Measurements from ENCODE around the gene PNPLA2. TPM values are rescaled to one million over a fixed set of nuclear protein-coding genes. Genes with fewer than 3 reads are reported as not detected.

PNPLA2 gene
- total RNA-seq, 2 experiments from 2014 or later, result 19.8 to 41.2 TPM

DNA sequence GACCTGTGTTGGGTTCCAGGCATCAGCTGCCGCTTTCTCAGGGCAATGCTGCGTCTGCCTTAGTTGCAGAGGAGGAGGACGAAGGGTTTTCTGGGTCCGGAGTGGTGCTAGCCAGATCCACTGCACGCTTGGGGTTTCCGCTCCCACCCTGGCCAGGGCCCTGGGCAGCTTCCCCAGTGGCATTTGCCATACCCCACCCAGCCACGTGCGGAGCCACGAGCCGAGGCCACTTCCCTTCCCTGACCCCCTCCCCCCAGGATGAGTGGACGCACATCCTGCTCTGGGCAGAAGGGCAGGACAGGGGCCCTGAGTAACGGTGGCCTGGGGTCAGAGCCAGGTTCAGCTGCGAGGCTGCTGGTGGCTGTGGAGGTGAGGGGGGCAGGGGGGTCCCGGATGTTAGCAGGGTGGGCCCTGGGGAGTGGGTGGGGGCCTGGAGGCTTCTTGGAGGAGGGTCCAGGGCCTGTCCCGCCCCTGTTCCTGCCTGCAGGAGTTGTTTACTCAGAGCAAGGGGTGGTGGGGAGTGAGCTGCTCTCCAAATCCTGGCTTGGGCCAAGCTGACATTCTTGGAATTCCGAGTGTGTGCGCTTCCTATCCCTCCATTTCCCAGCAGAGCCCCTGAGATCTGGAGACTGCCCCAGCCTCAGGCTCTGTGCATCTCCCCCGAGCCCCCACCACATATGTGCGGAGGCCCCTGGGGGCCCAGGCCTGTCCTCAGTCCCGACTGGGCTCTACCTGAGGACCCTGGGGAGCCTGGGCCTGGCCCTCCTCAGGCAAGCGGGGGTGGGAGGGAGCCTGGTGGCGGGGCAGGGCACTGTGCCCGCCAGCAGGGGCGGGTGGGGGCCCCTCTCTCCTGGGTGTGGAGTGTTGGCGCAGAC lies 25.3 kb downstream of the PNPLA2 start:
- no peak for DNase-seq (ENCODE audit: low spot score)
- H3K9me3 ChIP-seq (ENCODE audit: low read length), result no peaks in the 10 kb centered on the region
- POLR2A ChIA-PET, result interaction anchor here (0.9 to 1.3 kb wide), 3 partner anchors 14 to 35 kb away, joined by 3 to 4 read pairs (median 4); partner anchors contain the start of gene PNPLA2
- peaks cover 18% of the 10 kb centered on the region for H3K79me2 ChIP-seq (ENCODE audit: insufficient read depth, low read depth, low read length)
- H3K4me2 ChIP-seq (ENCODE audit: low read length), result peak overlapping the region; percentile 83
- no peak overlapping the region for H2AFZ ChIP-seq (ENCODE audit: low read length)
- peaks cover 10% of the 10 kb centered on the region; the same call in 1 of the 2 replicates for H4K20me1 ChIP-seq (ENCODE audit: insufficient read depth, low read length)
- peaks cover 17% of the 10 kb centered on the region for H3K36me3 ChIP-seq (ENCODE audit: insufficient read depth, low read length)
- intact Hi-C loops (cut with micrococcal nuclease; ENCODE audit: unreplicated experiment), result loop anchor here (2.0 kb wide), 1 partner anchor 35 kb away; the partner anchor contains the start of gene RPLP2
- no peaks in the 10 kb centered on the region for H3K9me2 ChIP-seq (ENCODE audit: insufficient read depth, low read length)
- H3K4me1 ChIP-seq (ENCODE audit: insufficient read depth, low read length, poor library complexity, severe bottlenecking), result peaks cover 36% of the 10 kb centered on the region
- CTCF ChIA-PET (ENCODE audit: unreplicated experiment), result no interaction called here
- no TSS peak for BruUV-seq (replicated peaks)
- TF ChIP-seq, protein P1, sequence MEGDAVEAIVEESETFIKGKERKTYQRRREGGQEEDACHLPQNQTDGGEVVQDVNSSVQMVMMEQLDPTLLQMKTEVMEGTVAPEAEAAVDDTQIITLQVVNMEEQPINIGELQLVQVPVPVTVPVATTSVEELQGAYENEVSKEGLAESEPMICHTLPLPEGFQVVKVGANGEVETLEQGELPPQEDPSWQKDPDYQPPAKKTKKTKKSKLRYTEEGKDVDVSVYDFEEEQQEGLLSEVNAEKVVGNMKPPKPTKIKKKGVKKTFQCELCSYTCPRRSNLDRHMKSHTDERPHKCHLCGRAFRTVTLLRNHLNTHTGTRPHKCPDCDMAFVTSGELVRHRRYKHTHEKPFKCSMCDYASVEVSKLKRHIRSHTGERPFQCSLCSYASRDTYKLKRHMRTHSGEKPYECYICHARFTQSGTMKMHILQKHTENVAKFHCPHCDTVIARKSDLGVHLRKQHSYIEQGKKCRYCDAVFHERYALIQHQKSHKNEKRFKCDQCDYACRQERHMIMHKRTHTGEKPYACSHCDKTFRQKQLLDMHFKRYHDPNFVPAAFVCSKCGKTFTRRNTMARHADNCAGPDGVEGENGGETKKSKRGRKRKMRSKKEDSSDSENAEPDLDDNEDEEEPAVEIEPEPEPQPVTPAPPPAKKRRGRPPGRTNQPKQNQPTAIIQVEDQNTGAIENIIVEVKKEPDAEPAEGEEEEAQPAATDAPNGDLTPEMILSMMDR (conservative IDR thresholded peaks at IDR 0.05; ENCODE audit: low read length), result no peak
- TF ChIP-seq EZH2phosphoT487 (IDR thresholded peaks at IDR 0.05; ENCODE audit: borderline replicate concordance, low read depth, low read length), result no peak
- H3K27ac ChIP-seq (ENCODE audit: low read depth, low read length, poor library complexity, severe bottlenecking), result no peak overlapping the region
- H3K4me3 ChIP-seq (ENCODE audit: low read depth, low read length, poor library complexity, severe bottlenecking), result peak overlapping the region; percentile 89

DNA sequence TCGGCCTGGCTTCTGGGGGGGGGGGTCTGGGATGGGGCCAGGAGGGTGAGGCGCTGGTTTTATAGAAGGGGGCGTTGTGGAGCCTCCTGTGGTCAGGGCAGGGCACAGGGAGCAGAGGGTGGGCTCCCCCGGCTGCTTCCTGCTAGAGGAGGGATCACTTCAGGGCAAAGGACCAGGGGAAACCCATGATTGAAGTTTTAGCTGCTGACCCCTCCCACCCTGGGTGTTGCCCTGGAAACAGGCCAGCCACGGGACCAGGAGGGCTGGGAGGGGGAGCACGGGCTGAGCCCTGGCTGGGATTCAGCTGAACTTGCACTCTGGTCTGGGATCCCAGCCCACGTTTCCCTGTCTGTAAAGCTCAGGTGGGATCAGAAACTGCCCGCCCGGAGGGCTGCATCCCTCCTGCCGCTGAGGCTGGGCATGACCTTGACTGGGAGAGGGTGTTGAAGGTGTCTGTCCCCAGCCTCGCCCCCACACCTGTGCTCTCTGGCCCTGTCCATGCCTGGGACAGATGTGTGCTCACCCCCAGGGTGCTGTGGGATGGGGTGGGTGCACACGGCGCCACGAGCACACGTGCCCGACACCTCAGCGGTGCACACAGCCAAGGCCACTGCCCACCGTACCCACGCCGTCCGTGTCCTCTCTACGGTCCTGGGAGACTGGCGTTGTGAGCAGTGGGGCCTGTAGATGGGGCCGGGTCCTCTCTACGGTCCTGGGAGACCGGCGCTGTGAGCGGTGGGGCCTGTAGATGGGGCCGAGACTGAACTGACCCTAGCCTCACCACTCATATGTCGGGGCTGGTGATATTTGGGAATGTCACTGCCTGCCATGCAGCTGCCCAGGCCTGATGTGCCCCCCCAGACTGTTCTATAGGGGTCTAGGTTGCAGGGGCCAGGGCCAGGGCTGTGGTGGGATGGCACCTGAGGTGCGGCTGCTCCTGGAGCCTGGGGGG lies 26.3 kb downstream of the PNPLA2 start:
- H3K27ac ChIP-seq (ENCODE audit: low read depth, low read length, poor library complexity, severe bottlenecking), result no peak overlapping the region
- DNase-seq (ENCODE audit: low spot score), result peak; percentile 32

More for the DNA sequence above, 26.3 kb downstream of the PNPLA2 start:
- H3K4me1 ChIP-seq (ENCODE audit: insufficient read depth, low read length, poor library complexity, severe bottlenecking), result peaks cover 40% of the 10 kb centered on the region
- no TSS peak for BruUV-seq (replicated peaks)
- POLR2A ChIA-PET, result interaction anchor here (0.8 kb wide), 1 partner anchor 23 kb away, joined by 3 read pairs; no protein-coding TSS in a partner anchor
- no peak overlapping the region; the same call in 1 of the 2 replicates for H3K4me2 ChIP-seq (ENCODE audit: low read length)
- CTCF ChIA-PET (ENCODE audit: unreplicated experiment), result interaction anchor here (0.6 to 0.7 kb wide), 2 partner anchors 11 to 420 kb away, joined by 3 read pairs; no protein-coding TSS in a partner anchor
- H4K20me1 ChIP-seq (ENCODE audit: insufficient read depth, low read length), result peaks cover 10% of the 10 kb centered on the region; the same call in 1 of the 2 replicates
- H2AFZ ChIP-seq (ENCODE audit: low read length), result no peak overlapping the region
- intact Hi-C loops (cut with micrococcal nuclease; ENCODE audit: unreplicated experiment), result loop anchor here (5.0 kb wide), 2 partner anchors 62 to 132 kb away; no protein-coding TSS in a partner anchor
- H3K36me3 ChIP-seq (ENCODE audit: insufficient read depth, low read length), result peaks cover 8% of the 10 kb centered on the region; the same call in 1 of the 2 replicates
- no peak overlapping the region for H3K4me3 ChIP-seq (ENCODE audit: low read depth, low read length, poor library complexity, severe bottlenecking)
- TF ChIP-seq EZH2phosphoT487 (IDR thresholded peaks at IDR 0.05; ENCODE audit: borderline replicate concordance, low read depth, low read length), result no peak
- TF ChIP-seq, protein P1 (conservative IDR thresholded peaks at IDR 0.05; ENCODE audit: low read length), result no peak
- no peaks in the 10 kb centered on the region for H3K9me3 ChIP-seq (ENCODE audit: low read length)
- no peaks in the 10 kb centered on the region for H3K9me2 ChIP-seq (ENCODE audit: insufficient read depth, low read length)
- H3K79me2 ChIP-seq (ENCODE audit: insufficient read depth, low read depth, low read length), result peaks cover 18% of the 10 kb centered on the region
